ENCODE data around the gene XKR7. TPM values are rescaled to one million over a fixed set of nuclear protein-coding genes. Genes with fewer than 3 reads are reported as not detected.

Gene XKR7
- total RNA-seq, 2 experiments from 2014 or later, result 0.02 TPM; not detected in 1

- POLR2A ChIA-PET, result no interaction called here
Observed at GRCh38 chr20:32006841-32007786, 39.2 kb downstream of the XKR7 start.

GRCh38 chr20:32007787-32008616 lies 40.1 kb downstream of the XKR7 start:
- POLR2A ChIA-PET, result no interaction called here
- CTCF ChIA-PET, result no interaction called here

More at GRCh38 chr20:32006841-32007786, 39.2 kb downstream of the XKR7 start:
- CTCF ChIA-PET, result interaction anchor here (0.6 to 0.7 kb wide), 2 partner anchors 25 to 89 kb away, joined by 3 to 4 read pairs; no protein-coding TSS in a partner anchor

DNA sequence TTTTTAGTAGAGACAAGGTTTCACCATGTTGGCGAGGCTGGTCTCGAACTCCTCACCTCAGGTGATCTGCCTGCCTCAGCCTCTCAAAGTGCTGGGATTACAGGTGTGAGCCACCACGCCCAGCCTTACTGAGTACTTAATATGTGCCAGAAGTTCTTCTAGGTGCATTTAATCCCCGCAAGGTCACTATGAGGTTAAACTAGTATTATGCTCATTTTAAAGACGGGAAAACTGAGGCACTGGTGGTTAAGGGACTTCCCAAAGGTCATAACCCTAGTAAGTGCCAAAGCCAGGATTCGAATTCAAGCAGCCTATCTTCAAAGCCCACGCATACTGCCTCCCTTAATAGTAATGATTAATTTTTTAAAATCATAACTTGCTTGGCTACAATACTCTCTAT lies 41.6 kb downstream of the XKR7 start:
- POLR2A ChIA-PET, result no interaction called here
- CTCF ChIA-PET, result no interaction called here

- ChIA-PET POLR2A (no interaction called here), CTCF (no interaction called here)
Observed at GRCh38 chr20:32010101-32010500, 42.1 kb downstream of the XKR7 start, which contains the start of gene CCM2L. TSS of gene CCM2L (plus strand) at chr20:32010438. CDS start at chr20:32010455, 17 bp downstream.

GRCh38 chr20:32010666-32011065 lies 42.7 kb downstream of the XKR7 start:
- ChIA-PET POLR2A (no interaction called here), CTCF (no interaction called here)

DNA sequence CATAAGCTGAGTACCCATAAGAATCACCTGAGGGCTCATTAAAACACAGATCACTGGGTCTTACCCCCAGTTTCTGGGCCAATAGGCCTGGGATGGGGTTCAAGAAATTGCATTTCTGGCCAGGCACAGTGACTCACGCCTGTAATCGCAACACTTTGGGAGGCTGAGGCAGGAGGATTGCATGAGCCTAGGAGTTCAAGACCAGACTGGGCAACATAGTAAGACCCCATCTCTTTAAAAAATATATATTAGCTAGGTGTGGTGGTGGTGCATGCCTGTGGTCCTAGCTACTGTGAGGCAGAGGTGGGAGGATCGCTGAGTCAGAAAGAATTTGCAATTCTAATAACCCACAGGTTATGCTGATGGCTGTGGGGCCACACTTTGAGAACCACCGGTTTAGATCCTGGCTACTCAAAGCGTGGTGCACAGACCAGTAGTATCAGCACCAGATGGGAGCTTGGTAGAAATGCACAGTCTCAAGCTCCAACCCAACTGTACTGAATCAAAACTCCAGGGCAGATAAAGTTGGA lies 44.3 kb downstream of the XKR7 start:
- ChIA-PET CTCF (interaction anchor here (1.6 kb wide), 1 partner anchor 18 kb away, joined by 4 read pairs; no protein-coding TSS in a partner anchor), POLR2A (no interaction called here)

DNA sequence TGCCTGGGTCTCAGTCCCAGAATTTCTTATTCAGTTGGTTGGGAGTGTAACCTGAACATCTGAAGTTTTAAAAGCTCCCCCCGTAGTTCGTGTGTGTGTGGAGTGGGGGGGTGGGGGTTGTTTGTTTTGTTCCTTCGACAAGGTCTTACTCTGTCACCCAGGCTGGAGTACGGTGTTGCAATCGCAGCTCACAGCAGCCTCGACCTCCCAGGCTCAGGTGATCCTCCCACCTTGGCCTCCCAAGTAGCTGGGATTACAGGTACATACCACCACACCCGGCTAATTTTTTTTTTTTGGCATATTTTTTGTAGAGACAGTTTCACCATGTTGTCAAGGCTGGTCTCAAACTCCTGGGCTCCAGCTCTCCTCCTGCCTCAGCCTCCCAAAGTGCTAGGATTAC lies 45.4 kb downstream of the XKR7 start:
- ChIA-PET CTCF (interaction anchor here (0.5 to 1.6 kb wide), 2 partner anchors 17 to 410 kb away, joined by 3 to 4 read pairs; no protein-coding TSS in a partner anchor), POLR2A (no interaction called here)

- POLR2A ChIA-PET, result no interaction called here
- CTCF ChIA-PET, result interaction anchor here (0.7 to 1.2 kb wide), 2 partner anchors 163 to 171 kb away, joined by 3 read pairs; no protein-coding TSS in a partner anchor
Observed at GRCh38 chr20:32017711-32018251, 49.8 kb downstream of the XKR7 start.

GRCh38 chr20:32018269-32019155 lies 50.6 kb downstream of the XKR7 start:
- ChIA-PET POLR2A (no interaction called here), CTCF (interaction anchor here (2.2 kb wide), 1 partner anchor 12 kb away, joined by 17 read pairs; no protein-coding TSS in a partner anchor)

DNA sequence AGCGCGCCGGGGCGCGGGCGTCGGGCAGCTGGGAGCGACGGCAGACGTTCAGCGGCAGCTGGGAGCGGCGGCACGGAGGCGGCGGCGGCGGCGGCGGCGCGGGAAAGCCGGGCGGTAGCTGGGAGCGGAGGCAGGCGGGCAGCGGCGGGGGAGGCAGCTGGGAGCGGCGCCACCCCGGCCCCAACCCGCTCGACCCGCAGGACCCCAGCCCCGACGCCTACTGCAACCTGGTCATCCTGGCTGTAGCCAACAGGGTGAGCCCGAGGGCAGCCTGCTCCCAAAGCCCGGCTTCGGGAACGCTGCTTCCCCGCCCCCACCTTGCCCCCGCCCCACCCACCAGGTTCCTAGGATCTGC lies 51.2 kb downstream of the XKR7 start:
- ChIA-PET POLR2A (no interaction called here), CTCF (interaction anchor here (2.2 kb wide), 1 partner anchor 12 kb away, joined by 17 read pairs; no protein-coding TSS in a partner anchor)

DNA sequence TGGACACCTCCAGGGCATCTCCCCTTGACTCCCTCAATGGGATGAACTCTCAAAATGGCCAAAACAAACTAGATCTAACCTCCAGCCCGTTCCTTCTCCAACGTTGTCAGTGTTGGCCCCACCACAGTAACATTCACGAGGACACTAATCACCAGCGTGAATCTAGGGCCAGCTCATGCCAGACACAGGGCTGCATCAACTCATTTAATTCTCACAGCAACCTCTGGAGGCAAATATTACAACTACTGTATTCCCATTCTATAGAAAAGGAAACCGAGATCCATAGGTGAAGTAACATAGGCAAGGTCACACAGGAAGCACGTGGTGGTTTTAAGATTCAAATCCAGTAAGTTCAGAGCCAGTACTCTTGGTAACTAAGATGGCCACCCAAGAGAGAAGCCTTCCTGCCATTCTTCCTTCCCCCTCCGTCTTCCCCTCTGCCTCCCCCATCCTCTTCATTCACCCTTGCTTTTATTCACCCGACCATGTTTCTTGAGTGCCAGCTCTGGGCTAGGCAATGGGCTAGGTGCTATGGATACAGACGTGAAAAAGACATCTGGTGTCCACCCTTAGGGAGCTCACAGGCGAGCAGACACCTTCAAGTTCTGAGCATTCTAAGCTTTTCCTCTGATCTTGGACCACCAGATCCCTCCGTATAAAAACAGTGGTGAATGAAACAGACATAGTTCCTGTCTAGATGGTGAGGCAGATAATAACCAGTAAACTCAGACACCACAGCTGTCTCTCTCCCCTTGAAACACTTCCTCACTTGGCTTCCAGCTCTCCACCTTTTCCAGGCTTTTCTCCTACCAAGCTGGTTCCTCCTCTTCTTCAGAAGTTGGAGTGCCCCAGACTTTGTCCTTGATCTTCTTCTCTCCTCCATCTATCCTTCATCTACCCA lies 51.9 kb downstream of the XKR7 start:
- POLR2A ChIA-PET, result no interaction called here
- CTCF ChIA-PET, result interaction anchor here (1.6 to 2.2 kb wide), 2 partner anchors 11 to 72 kb away, joined by 5 to 17 read pairs; no protein-coding TSS in a partner anchor

DNA sequence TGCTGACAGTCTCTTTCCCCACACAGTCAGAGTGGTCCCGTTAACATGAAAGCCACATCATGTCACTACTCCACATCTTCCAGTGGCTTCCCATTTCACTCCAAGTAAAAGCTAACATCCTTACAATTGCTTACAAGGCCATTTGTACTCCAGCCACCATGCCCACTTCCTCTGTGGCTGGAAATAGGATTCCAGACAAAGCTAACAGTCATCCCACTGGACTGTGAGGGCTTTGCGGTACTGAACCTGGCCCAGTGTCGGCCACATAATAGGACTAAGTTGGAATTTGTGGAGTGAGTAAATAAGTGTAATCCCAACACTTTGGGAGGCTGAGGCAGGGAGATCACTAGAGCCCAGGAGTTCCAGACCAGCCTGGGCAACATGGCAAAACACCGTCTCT lies 53.1 kb downstream of the XKR7 start:
- ChIA-PET CTCF (interaction anchor here (1.6 kb wide), 1 partner anchor 71 kb away, joined by 5 read pairs; no protein-coding TSS in a partner anchor), POLR2A (no interaction called here)

- POLR2A ChIA-PET, result no interaction called here
Observed at GRCh38 chr20:32024683-32025295, 56.8 kb downstream of the XKR7 start.

GRCh38 chr20:32027643-32028042 lies 59.7 kb downstream of the XKR7 start:
- ChIA-PET CTCF (no interaction called here), POLR2A (no interaction called here)

More at GRCh38 chr20:32024683-32025295, 56.8 kb downstream of the XKR7 start:
- CTCF ChIA-PET, result no interaction called here

DNA sequence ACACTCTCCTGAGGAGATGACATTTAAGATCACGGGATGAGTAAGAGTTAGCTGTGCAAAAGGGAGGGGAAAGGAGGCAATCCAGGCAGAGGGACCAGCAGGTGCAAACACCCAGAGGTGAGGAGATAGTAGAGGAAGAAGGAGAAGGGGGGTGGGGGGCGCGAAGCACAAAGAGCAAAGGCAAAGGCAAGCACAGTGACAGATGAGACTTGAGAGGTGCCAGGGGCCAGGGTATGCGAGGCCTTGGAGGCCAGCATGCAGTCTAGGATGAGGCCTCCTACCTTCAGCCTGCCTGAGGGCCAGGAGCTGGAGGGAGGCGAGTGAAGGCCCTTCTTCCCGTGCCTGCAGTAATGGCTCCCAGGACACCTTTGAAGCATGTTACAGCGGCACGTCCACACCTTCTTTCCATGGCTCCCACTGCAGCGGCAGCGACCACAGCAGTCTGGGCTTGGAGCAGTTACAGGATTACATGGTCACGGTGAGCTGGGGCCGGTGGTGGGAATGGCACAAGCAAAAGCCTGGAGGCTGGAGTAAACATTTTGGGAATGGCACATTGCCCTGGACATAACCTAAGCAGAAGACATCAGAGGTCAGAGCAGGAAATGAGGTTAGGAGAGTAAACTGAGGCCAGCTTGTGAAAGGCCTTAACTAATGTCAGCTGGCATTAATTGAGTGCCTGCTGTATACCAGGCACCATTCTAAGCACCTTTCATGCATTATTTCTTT lies 60.9 kb downstream of the XKR7 start:
- ChIA-PET POLR2A (no interaction called here), CTCF (interaction anchor here (0.7 to 1.8 kb wide), 4 partner anchors 9 to 178 kb away, joined by 3 to 4 read pairs (median 4); no protein-coding TSS in a partner anchor)

- ChIA-PET POLR2A (no interaction called here), CTCF (interaction anchor here (0.6 to 3.1 kb wide), 6 partner anchors 8 to 171 kb away, joined by 3 to 17 read pairs (median 4); no protein-coding TSS in a partner anchor)
Observed at GRCh38 chr20:32029561-32029960, 61.6 kb downstream of the XKR7 start.
